DMS 273 treated with DMSO at 0.1 percent for 48 hours (cell line): Measurements from ENCODE around the gene AKAP6.
"Not testable (repeated sequence)": the region's sequence is repeated elsewhere in the genome, so short reads cannot be mapped to it uniquely, and the experiment has no call there.

Experiments
- DNase-seq: peaks from one replicate; lab custom pipeline; 2025; lab: John Stamatoyannopoulos, UW

Gene AKAP6

DNA sequence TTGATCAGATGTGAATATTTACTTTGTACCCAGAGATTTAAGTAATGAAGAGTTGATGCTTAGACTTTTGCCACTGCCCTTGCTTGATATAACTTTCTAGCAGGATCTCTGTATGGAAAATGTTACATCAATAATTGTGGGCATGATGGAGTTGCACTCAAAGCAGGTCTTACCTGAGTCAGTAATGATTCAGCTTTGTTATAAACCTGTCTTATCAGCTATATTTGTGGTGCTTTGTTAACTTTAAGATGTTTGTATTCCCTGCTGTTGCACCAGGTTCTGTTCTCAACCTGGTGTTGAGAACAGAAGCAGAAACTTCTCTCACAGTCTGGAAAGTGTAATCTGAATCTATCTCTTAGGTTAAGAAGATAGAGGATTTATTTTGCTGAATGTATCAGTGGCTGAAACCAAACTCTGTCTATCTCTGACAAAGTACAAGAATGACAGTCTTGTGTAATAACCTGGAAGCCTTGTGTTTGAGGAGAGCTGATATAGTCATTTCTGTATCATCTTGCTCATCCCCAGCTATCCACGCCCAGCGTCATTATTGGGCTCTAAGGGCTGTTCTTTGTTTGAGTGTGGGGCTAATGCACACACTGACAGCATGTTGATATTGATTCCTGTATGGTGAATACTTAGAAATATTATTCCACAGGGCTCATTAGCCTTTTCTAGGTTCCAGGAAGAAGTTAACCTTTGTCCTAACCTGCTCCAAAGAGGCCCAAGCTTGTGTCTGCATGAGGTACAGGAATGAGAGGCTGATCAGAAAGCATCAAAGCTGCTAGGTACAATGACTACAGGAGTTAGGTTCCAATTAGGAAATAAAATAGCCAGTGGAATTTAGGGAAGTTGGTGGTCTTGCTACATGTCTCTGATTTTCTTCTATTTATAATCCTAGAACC is 3.6 kb downstream of the AKAP6 start:
- DNase-seq = no peak

DNA sequence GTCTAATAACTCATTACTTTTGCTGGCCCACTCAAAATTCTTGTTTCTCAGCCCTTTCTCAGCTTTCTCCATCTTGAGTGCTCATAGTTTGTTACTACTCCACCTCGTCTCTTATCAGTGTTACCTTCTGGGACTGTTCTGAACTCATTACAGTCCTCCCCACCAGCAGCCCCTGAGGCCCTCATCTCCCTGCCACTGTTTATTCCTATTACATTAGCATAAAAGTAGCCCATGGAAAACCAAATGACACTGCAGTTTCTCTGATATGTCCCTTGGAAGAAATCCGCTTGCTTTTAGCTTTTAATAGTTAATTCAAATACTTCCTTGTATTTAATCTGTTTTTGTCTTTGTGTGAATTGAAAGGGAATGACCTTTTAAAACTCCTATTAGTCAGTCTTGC is 7.6 kb downstream of the AKAP6 start:
- no peak for DNase-seq

DNA sequence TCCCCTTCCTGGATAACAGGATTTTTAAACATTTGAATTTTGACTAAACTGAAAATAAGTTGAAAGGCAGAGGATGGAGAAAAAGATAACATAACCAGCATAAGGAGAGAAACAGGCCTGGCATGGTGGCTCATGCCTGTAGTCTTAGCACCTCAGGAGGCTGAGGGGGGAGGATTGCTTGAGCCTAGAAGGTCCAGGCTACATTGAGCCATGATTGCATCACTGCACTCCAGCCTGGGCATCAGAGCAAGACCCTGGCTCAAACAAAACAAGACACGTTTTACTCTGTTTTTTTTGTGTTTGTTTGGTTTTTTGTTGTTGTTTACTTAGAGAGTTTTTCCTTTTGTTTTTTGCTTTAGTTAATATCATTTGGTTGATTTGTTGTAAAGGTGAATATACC is 8.7 kb downstream of the AKAP6 start:
- no peak for DNase-seq

DNA sequence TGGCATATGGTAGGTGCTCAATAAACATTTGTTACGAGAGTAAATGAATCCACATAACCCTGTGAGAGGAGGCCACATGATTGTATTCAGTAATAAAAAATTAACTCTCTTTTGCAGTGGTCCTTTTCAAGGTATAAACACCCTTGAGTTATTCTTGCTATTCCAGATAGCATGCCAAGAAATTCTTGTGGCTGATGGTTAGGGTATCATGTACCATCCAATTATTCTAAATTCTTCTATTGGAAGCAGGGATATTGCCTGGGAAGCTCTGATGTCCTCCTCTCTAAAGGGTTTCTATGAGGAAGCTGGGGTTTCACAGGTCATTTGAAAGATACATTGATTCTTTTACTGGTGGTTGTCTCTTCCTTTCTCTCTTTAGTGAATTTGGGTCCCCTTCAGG is 10.1 kb downstream of the AKAP6 start:
- DNase-seq = no peak

DNA sequence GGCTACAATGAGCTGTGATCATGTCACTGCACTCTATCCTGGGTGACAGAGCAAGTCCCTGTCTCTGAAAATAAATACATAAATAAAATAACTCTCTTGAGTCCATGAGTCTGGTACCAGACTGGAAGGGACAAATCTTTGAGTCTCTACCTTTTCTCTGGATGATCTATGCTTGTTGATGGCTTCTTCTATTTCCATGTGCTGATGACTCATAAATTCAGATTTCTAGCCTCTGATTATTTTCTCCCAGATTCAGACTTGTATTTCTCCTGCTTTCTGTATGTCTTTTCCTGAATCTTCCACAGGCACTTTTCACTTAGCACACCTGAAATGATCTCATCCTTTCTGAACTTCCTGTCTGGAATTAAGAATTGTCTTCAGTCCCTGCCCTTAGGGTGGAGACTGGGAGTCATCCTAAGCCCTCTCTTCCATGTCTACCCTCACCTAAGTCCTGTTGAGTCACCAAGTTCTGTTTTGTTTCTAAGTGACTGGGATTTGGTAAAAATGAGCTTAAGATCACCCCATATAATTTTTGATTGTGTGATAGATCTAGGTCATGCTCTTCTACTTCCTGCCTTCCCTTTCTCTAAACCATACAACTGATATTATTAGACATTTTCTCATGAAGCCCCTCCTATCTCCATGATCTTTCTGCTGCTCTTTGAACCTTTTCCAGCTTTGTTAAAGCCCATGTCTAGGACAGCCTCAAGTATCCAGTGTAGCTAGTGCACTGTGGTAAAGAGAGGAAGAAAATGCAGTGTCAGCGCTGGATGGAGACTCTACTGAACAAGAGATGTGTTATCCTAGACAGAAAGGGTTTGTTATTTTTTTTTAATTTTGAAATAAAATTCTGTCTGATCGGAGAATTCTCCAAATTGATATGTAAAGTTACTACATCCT is 13.1 kb downstream of the AKAP6 start:
- no peak for DNase-seq

DNA sequence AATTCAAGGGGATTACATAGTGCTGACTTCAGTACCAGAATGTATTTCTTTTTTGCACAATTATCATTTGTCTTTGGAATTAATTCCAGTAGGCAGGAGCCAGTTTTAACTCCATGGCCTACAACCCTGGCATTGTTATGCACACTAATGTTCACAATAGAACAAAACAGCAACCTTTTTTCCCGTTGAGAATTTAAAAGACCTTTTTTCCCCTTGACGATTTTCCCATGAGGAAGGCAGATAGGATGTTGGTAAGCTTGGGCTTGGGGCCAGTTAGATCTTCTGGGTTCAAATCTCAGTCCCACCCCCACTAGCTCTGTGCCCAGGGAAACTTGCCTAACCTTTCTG is 13.7 kb downstream of the AKAP6 start:
- DNase-seq = no peak

DNA sequence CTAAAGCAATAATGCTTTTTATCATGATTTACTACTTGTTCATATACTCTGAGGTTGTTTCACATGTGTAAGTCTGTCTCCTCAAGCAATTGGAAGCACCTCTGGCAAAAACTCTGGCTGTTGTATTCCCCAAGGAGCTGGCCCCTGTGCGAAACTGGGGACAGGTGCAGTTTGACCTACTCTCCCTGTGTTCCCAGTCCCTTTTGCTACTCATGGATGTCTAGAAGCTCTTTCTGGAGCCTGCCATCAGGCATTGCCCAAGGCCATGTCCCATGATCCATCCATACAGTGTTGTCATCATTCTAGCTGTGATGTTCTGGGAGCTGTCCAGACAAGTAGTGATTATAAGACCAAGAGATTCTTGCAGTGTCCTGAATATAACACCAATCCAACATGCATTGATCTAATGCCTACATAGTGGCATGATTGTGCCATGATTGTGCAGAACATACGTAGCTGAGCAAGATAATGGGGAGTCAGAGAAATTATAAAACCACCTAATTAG is 14.9 kb downstream of the AKAP6 start:
- no peak for DNase-seq

DNA sequence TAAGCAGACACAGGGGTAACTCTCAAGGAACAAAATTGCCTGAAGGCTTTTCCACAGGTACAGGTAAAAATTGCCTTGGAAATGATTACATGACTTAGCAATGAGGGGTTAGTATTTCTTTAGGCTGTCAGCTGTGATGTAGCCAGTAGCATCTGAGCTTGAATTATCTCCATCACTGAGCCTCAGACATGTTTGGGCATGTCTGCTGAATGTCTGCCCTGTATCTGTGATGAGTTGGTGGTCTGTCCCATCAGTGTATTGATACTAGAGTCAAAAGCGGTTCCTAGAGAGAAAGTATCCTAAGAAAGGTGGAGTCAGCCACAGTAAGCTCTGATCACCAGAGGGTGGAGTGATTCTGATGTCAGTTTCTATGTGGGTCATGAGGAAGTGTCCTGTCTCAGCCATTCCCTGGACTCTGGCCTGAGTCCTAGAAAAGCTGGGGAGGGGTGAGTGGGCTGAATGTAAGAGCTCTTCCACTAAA is 16.3 kb downstream of the AKAP6 start:
- no peak for DNase-seq

DNA sequence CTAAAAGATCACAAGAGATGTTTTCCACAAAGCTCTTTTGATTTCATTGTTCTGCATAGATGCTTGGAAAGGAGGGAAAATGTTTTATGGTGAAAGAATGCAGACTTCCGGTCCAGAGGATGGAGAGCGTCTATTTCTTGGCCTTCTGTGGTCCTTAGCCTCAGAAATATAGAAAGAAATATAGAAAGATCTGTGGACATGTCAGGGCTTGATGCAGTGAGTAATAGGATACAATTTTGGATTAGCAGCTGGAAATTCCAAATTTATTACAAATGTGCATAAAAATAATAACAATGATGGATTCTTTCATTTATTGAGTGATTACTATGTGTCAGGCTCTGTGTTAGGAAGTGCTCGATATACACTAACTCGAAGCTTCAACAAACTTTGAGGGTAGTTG is 20.2 kb downstream of the AKAP6 start:
- no peak for DNase-seq

DNA sequence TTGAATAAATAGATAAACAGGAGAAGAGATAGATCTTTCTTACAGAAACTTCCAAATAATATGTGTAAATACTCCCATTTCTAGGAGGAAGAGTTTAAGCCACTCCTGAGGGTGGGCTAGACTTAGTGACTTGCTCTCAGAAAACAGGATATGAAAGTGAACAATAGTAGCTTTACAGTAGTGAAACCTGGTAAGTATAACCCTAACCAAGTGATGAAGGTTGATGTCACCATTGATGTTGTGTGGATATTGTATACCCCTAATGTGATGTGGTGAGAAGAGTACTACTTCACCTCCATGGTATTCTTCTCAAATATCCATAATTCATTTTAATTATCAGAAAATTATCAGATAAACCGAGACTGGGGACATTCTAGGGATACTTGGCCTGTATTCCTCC is 20.9 kb downstream of the AKAP6 start:
- no peak for DNase-seq

DNA sequence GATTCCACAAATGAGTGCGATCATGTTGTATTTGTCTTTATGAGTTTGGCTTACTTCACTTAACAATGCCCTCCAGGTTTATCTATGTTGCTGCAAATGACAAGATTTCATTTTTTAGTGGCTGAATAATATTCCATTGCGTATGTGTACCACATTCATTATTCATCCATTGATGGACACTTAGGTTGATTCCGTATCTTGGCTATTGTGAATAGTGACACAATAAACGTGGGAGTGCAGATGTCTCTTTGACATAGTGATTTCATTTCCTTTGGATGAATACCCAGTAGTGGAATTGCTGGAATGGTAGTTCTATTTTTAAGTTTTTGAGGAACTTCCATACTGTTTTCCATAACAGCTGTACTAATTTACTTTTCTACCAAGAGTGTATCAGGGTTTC is 23.5 kb downstream of the AKAP6 start:
- no peak for DNase-seq

DNA sequence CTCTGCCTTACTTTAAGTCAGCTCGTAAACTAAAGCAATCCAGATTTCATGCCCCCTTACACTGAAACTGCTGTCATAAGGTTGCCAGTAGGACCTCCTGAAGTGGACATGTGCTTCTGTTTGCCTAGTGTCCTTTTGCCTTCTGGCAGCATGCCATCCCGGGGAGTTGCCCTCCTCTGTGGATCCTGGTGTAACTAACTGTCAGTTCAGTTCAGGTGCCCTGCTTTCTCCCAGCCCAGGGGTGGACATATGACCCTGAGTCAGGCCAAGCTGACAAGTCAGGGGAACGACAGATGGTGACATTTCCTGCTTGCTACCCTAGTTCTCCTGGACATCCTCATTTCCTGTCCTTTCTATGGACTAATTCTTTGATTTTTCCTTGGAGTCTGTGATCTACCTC is 25.6 kb downstream of the AKAP6 start:
- DNase-seq = no peak

DNA sequence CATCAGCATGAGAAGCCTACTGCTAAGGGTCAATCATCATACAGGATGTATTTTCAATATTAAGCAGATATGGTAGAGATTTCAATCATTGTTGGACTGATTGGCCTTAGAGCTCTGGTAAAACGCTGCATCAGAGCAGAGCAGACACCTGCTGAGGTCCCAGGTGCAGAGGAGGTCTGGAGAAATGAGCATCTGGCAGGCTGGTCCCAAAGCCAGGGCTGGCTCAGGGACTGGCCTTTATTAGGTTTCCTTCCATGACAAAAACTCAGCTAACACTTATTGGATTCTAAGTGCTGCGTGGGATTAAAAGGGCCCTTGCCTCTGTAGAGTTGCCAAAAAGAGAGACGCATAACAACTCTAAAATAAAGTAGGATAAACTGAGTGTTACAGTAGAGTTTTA is 29.7 kb downstream of the AKAP6 start:
- DNase-seq = no peak

DNA sequence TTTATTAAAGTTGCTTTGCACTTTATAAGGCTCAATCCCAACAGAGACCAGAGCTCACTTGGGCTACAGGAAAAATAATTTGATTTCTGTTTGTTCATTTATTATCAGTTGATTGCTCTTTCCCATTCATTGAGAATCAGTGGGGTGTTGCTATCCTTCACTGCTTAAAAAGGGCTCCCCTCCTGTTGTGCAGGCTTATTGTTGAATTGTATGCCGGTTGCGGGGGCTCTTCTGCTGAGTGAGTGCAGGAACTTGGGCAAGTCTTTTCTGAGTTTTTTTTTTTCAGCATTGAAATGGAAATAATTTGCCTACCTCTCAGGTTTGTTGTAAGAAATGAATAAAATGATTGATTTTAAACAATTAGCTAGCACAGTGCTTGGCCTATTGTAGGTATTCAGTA is 32.6 kb downstream of the AKAP6 start:
- DNase-seq = no peak

DNA sequence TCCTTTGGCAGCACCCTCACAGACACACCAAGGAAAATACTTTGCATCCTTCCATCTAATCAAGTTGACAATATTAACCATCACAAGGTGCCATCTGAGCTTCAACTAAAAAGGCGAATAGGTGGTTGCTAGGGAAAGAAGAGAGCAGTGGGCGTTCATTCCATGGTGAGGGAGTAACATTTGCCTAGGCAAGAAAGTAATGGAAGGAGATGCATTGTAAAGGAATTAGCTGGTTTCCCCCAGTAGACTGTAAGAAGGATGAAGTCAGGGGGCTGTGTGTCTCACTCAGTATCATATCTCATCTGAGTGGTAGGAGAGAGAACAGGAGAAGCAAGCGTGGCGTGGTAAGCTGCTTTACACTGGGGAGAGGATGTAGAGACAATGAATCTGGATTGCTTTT is 34.7 kb downstream of the AKAP6 start:
- no peak for DNase-seq

DNA sequence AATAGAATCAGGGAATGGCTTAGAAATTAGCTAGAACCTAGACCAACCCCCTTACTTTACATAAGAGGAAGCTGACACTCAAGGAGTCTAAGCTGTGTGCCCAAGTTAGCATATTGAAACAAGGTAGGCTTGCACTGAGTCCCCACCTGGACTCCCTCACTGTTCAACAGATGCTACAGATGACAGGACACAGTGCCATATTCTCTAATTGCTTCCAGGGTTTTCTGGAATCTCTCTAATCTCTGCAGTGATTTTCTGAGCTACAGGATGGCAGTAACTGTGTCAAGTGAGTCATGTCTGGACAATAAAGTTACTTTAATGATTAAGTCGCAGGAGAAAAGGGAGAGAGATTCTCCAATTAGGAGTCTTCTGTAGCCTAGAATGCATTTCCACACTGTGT is 35.8 kb downstream of the AKAP6 start:
- no peak for DNase-seq

DNA sequence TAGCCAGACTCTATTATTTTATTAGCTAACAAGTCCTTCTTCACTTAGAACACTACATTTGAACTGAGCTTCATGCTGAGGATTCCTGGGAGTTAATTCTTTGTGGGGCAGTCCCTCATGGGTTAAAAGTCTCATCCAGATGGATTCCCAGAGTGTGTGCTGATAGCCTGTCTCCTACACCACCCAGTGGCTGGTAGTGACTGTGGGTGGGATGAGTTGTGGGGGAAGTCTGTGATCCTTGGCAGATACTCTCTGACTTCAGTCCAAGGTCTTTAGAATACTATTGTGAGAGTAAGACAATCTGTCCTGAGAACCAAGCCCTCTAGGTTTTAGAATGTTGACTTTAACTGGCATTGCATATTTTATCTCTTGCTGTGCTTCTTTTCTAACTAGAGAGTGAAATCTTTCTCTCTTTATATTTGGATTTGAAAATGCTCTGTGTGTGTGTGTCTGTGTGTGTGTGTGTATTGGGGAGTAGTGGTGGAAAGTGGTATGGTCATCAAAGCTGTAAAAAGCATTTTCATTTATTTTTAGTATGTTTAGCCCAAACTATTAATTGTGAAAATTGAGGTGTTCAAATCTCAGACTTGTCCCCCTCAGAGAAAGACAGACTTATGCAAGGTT is 37.3 kb downstream of the AKAP6 start:
- DNase-seq = peak; percentile 18

DNA sequence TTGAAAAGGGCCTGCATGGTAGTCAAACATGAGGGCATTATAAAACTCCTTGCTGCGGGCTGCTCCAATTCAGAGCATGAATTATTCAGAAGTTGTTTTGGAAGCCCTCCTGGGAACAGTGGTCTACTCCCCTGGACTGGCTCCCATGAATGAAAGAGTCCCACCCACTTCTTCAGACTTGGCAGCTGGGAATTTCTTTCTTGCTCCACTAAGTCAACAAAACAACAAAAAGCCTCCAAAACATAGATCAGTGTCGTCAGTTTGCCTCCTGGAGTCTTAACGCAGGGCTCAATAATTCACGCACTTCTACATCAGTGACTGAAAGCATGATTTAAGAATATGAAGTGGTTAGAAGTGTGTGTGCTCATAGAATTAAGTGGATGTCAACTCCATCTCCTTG is 37.9 kb downstream of the AKAP6 start:
- no peak for DNase-seq

DNA sequence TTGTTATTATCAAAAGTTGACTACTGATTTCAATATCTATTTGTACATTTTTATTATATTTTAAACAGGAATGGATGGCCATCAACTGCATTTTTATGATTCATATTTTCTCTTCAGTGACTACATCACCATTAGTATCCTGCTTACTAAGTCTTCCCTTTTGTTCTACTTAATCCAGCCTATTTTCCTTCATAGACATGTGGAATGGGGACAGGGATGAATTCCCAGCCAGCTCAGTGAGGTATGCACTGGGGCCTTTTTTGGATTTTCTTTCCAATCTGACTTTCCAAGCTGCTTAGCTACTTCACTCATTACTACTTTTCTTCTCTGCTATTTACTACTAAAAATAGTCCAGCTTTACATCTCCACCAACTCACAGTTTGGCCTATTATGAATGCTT is 38.4 kb downstream of the AKAP6 start:
- no peak for DNase-seq

DNA sequence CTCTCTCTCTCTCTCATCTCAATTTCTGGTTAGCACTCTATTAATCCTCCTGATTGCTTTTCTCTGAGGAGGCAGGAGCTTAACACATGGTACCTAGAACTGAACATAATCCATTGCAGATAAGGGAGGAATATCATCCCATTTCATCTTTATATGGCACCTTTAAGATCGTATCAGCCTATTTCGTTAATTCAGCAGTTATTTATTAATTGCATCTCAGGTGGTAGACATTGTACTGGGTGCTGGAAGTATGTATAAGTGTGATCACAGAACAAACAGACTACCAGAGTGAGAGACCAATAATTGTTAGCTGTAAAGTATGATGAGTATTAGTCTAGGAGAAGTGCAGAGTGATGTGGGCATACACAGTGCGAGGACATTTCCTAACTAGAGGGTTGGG is 39.0 kb downstream of the AKAP6 start:
- DNase-seq = no peak

DNA sequence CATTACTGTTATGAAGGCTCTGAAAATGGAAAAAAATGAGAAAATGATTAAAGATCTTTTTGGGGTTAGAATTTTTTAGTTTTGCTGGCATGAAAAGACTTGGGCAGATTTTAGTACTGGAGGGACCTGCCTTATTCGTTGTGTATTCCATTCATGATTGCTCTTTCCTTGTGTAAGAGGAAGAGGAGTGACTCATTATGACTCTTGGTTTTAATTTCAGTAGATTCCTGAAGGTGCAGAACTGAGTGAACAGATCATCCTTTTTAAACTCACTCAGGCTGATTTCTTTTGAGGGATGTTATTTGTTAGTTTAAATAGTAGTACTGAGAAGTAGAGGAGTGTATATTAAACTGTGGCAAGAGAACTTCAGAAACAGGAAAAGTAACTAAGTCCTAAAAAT is 41.6 kb downstream of the AKAP6 start:
- no peak for DNase-seq

DNA sequence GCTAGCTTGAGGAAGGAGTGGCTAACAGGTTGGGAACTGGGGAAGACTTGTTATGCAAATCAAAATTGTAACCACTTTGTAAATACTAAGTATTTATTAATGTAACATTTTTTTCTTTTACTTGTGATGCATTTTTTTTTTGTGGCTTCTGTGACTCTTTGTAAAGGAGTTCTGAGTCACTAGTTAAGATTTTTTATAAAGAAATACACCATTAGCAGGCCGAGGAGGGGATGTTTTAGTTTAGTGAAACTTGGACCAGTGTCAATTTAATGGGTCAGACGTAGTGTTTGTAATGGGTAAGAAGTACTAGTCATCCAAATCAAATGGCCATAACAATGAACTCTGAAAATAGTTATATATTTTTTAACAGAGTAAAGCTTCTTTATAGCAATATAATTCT is 43.1 kb downstream of the AKAP6 start:
- no peak for DNase-seq

DNA sequence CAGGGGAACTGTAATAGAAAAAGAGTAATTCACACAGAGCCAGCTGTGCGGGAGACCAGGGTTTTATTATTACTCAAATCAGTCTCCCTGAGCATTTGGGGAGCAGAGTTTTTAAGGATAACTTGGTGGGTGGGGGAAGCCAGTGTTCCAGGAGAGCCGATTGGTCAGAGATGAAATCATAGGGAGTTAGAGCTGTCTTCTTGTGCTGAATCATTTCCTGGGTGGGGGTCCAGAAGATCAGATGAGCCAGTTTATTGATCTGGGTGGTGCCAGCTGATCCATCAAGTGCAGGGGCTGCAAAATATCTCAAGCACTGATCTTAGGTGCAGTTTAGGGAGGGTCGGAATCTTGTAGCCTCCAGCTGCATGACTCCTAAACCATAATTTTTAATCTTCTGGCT is 44.1 kb downstream of the AKAP6 start:
- not testable (repeated sequence) for DNase-seq
